Pulmonary artery endothelial cell (primary cell): ENCODE measurements around the gene TBX4. TPM values are rescaled to one million over a fixed set of nuclear protein-coding genes. Genes with fewer than 3 reads are reported as not detected.
"Not testable (repeated sequence)": the region's sequence is repeated elsewhere in the genome, so short reads cannot be mapped to it uniquely, and the experiment has no call there.

Experiments used
- DNase-seq: peaks from one replicate; pipeline ENCODE4 v3.0.0-alpha.2; 2011; ENCODE audit warnings: low read depth, low spot score
- total RNA-seq: library from RNA; depleted of rRNA; stranded (reverse); fragments of >200 nt; gene quantifications from 2 replicates; pipeline ENCODE4 v1.2.3, GENCODE V29; 2014

The TBX4 gene
- total RNA-seq, 1 donor from 2014 or later, result not detected

DNA sequence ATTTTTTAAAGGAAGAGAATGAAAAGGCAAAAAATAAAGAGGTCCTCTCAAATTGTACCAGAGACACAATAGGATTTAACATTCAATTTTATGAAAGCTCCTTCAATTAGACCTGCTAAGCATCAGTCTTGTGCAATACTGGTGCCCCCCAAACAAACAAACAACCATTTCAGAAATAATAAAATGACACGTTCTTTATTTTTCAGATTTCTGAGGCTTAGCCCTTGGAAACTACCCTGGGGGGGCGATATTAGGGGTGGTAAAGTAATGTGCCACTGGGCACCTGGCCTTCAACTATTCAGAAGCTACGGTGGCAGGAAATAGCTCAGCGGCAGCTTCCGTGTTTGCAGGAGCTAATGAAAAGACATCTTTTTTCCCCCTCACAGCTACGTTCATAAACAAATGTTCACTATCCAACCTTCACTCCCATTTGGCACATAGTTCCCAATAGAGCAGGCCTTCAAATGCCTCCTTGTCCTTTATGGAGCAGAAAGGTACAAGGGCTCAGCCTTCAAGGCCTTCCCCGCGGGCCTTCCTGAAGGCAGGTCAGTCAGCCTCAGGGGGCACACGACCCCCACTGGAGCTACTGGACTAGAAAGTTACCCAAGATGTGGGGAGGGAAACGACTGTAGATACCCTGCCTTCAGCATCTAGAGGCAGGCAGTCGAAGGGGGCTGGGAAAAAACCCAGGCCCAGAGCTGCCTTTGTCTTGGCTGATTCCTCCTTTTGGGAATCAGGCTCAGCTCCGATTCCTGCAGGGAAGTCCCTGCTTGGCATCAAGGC, 44.1 kb downstream of the TBX4 start:
- no peak for DNase-seq

DNA sequence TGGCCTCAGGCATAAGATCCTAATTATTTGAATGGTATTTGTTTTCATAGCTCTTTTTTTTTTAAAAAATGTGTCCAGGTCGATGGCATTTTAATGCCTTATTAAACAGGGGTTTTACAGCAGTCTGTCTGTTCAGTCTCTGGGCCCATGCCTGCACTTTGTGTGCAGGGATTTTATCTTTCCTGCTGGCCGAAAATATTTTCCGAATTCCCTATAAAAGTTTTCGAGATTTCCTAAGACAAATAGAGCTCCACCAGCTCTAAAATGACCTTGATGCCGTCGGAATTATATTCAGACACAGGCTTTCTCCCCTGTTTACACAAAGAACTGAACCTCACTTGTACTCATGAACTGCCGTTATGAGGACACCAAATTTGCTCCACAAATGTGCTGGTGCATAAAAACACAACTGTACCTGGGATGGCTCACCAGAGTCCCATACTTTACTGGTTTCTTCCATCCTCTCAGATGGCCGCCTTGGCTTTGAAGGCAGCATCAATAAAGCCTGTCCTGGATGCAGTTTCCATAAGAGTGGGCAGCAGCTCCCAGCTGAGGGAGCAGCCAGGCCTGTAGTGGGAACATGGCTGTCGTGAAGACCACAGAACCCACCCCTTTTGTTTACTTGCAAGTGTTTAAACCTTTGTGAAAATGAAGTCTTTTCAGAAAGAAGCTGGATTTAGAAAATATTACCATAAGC, 44.9 kb downstream of the TBX4 start:
- no peak for DNase-seq

- no peak for DNase-seq
Measured at GRCh38 chr17:61498042-61498994, 46.1 kb downstream of the TBX4 start.

- no peak for DNase-seq
Measured at GRCh38 chr17:61499632-61500031, 47.4 kb downstream of the TBX4 start.

DNA sequence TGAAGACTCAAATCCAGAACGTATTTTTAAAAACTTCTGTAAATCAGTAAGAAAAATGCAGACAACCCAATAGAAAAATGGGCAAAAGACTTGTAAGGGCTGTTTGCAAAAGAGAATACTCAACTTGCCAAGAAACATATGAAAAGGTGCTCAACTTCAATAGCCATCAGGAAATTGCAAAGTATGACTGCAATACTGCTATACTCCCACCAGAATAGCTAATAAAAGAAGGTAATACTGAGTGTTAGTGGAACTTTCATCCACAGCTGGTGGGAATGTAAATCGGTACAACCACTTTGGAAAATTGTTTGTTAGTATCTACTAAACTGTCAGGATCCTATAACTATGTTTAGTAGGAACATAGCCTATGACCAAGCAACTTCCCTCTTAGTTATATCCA, 48.1 kb downstream of the TBX4 start:
- DNase-seq, result no peak

DNA sequence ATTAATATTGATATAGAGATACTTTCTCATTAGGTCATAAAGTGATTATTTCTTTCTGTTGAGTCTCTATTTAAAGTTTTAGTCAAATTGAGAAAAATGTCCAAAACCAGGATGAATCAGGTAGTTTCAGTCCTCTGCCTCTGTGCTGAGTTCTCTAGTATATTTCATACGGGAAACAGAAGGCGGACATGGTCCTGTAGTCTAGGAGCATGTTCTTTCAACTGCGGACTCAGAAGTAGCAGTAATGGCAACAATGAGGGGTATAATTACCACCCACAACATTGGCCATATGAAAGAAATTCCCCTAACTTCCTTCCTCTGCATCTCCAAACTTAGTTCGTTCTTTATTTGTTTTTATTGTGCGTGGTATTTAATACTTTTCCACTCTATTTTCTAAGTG, 50.1 kb downstream of the TBX4 start:
- DNase-seq, result no peak

DNA sequence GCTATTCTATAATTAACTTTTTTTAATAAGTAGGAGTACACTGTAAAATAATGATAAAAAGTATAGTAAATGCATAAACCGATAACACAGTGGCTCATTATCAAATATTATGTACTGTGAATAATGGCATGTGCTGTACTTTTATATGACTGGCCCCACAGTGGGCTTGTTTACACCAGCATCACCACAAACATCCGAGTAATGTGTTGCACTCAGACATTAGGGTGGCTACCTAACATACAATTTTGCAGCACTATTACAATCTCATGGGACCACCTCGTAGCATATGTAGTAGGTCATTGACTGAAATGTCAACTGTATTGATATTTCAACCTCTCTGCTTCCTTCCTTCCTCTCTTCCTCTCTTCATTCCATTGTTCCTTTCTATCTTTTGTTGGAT, 51.7 kb downstream of the TBX4 start:
- DNase-seq, result no peak

DNA sequence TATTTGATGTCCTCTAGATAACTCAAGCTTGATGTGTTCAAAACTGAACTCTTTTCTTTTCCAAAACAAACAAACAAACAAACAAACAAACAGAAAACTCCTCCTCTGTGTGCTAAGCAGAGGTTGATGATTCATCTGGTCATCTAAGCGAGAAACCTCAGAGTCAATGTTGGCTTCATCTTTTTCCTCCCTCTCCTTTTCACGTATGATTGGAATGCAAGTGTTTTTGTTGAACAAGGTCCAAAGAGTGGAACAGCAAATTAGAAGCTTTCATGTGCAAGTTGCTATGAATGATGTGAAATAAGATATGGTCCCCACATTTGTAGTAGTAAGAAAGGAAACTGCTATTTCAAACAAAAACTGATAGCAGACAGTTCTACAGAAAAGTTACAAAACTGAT, 52.5 kb downstream of the TBX4 start:
- DNase-seq, result no peak

DNA sequence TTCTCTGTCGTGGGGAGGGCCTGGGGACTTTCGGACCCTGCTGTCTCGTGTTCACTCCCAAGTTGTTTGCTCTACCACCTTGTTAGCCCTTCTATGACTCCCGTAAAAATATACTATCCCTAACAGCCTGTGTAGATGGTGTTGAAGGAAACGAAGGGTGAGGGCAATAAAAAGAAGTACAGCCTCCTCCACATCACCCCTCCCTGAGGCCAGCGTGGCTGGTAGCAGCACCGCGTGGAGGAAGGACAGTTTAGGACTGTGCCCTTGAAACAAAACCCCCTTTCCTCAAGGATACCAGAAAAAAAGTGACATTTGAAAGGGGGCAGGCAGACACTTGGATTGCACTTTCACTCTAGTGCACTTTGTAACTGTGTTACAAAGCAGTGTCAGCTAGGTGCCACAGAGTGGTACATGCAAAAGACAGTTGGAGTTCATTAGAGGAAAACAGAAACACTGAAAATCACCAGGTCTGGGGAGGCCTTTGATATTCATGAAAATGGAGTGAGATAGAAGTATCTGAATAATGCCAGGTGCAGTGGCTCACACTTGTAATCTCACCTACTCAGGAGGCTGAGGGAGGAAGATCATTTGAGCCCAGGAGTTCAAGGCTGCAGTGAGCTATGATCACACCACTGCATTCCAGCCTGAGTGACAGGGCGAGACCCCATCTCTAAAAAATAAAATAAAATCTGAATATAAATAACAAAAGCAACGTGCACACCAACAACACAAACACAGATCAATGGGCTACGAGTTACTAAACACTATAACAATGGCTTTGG, 53.8 kb downstream of the TBX4 start:
- no peak for DNase-seq

GRCh38 chr17:61507383-61508066, 55.3 kb downstream of the TBX4 start:
- DNase-seq, result no peak

DNA sequence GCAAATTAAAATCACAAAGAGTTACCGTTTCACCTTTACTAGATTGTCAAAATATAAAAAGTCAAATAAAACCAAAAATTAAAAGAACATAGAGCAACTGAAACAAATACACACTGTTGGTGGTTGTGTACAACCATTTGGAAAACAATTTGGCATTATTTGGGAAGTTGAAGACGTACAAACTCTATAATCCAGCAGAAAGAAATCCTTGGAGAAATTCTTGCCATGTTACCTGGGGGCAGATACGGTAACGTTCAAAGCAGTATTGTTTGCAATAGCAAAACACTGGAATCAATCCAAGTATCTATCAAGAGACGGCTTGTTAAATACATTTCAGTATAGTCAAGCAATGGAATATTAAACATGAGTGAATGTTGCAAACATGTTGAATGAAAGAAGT, 56.7 kb downstream of the TBX4 start:
- no peak for DNase-seq

DNA sequence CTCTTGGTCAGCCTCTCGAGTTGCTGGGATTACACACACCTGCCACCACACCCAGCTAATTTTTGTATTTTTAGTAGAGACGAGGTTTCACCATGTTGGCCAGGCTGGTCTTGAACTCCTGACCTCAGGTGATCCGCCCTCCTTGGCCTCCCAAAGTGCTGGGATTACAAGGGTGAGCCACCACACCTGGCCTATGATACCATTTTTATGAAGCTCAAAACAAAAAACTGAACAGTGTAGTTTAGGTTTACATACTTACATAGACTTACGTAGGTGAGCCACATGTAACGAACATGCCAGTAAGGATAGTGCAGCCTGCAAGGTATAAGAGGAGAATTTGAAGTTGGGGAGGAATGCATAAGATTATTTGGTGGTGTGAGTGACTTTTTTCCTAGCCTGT, 57.2 kb downstream of the TBX4 start:
- DNase-seq, result not testable (repeated sequence)

DNA sequence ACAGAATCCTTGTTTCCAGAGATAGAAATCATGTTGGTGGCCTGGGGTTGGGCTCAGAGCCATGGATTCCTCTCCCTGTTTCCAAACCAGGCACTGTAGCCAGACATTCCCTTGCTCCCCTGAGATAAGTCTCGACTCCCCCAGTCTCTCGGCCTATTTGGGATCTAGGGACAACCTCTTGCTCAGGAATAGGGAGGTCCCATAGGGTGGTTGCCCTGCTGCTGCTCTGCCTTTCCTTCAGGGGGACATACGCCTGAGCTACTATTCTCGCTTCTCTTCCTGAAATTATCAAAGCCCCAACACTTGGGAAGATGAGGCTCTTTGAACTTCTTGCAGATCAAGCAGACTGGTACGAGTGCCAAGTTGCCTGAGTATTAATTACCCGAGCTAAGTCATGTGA, 58.0 kb downstream of the TBX4 start:
- no peak for DNase-seq

GRCh38 chr17:61510991-61511390, 58.8 kb downstream of the TBX4 start:
- DNase-seq, result no peak

DNA sequence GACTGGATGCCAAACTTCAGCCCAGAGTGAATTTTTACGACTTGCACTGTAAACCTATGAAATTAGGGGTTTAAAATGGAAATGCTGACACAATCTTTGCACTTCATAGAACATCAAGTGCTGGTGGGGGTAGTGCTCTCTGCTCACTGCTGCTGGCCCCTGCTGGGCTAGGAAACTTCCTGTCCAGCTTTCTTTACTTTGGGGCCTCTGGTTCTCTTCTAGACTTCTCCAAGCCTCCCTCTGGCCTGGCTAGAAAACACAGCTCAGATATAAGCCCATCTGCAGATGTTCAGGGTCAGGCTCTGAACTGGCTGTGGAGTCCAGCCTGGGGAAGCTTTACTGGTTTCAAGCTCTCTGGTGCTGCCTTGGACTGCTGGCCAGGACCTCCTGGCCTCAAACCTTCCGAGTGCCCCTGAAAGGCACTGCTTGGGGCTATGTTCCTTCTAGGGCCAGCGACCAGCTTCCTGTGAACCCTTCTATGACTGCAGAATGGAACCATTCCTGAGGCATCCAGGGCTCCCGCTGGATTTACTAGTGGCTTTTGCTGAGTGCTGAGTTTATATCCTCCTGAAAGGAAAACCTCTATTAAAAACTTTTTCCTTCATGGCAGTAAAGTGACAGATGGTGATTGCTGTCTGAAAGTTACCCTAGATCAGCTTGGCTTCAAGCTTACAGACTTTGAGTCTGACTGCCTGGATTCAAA, 59.4 kb downstream of the TBX4 start:
- no peak for DNase-seq

GRCh38 chr17:61514491-61514890, 62.3 kb downstream of the TBX4 start:
- no peak for DNase-seq

DNA sequence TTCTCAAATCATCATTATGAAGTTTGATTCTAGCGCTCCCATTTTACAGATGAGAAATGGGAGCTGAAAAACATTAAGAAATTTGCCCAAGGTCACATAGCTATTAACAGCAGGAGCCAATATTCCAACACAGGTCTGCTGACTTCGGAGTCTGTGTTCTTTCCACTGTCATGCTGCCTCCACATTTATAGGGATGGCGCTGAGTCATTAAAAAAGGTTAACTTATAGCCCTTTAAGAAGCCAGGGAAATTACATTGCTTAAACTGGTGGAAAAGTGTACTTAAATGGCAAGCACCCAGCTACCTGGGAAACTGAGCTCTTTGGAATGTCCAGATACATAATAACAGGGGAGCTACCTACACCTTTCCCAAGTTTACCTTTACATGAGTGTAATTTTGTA, 65.0 kb downstream of the TBX4 start:
- DNase-seq, result no peak

DNA sequence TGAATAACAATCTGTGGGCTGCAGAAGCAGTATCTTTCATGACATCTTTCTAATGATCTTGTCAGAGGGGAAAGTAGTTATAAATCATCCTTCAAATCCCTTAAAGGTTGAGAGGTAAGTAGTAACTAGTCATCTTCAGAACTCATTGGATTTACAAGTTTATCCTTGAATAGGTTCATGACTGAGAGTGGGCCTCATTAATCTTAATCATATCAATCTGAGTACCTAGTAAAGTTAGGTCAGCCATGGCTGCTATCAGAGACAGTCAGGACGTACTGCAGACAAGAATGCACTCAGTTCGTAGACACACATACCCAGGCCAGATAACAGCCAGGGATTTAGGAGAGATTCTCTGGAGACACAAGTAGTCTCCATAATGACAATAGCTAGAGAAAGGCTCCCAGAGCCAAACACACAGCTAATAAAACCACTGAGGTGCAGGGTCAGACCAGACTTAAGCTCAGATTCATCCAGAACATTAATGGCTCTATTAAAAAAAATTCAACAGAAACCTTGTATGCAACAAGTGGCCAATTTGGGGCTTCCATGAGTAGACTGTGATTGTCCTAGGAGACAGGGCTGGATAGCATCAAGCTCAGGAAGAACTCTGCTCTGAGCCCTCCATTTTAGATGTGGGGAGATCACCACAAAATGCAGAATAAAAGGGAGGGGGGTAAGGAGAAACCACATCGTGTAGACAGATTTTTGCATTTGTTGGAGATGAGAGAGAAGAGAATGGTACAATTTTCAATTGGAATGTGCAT, 65.8 kb downstream of the TBX4 start:
- DNase-seq, result no peak

GRCh38 chr17:61519139-61519538, 66.9 kb downstream of the TBX4 start:
- DNase-seq, result no peak
